Measurements from ENCODE around the gene CNIH2. TPM values are rescaled to one million over a fixed set of nuclear protein-coding genes. Genes with fewer than 3 reads are reported as not detected.
"Not testable (repeated sequence)": the region's sequence is repeated elsewhere in the genome, so short reads cannot be mapped to it uniquely, and the experiment has no call there.

The CNIH2 gene
- total RNA-seq, 3 donors from 2014 or later (not counting 1 experiment from before 2014, with no cell fraction given): 6.3 to 8.8 (median 7.1) TPM

GRCh38 chr11:66318600-66318970 lies 40.6 kb downstream of the CNIH2 start:
- ATAC-seq (no peak), DNase-seq (no peak)
- intact Hi-C loops (cut with micrococcal nuclease): no loop called here
- no peak for TF ChIP-seq CTCF (IDR thresholded peaks at IDR 0.05)
- Mint-ChIP-seq H3K27ac (peak overlapping the region in 1 of 2 donors; percentile 36), H3K4me1 (peaks cover 7 to 35% of the 10 kb centered on the region in 2 donors), H3K36me3 (no peaks in the 10 kb centered on the region), H3K9me3 (no peaks in the 10 kb centered on the region), H3K4me3 (peak overlapping the region; percentile 28), H3K27me3 (ENCODE audit: low read depth in 2 of 2) (peaks cover 24 to 28% of the 10 kb centered on the region in 2 donors)
- H3K36me3 ChIP-seq (ENCODE audit: control insufficient read depth, insufficient read depth, low read length): no peaks in the 10 kb centered on the region
- no peak overlapping the region for H3K4me3 ChIP-seq (ENCODE audit: low read length)
- 67% methylated on average over 3 of the region's 3 CpGs for WGBS (ENCODE audit: insufficient coverage)
- H3K27ac ChIP-seq (ENCODE audit: low read length): peak overlapping the region; percentile 65
- no peaks in the 10 kb centered on the region for H3K9me3 ChIP-seq (ENCODE audit: control insufficient read depth, insufficient read depth, low read length)
- H3K4me1 ChIP-seq (ENCODE audit: control insufficient read depth, insufficient read depth, low read length): peaks cover 26% of the 10 kb centered on the region
- H3K27me3 ChIP-seq (ENCODE audit: control insufficient read depth, insufficient read depth, low read length): no peaks in the 10 kb centered on the region

DNA sequence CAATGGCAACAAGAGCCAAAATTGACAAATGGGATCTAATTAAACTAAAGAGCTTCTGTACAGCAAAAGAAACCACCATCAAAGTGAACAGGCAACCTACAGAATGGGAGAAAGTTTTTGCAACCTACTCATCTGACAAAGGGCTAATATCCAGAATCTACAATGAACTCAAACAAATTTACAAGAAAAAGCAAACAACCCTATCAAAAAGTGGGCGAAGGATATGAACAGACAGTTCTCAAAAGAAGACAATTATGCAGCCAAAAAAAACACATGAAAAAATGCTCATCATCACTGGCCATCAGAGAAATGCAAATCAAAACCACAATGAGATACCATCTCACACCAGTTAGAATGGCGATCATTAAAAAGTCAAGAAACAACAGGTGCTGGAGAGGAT lies 42.3 kb downstream of the CNIH2 start:
- ATAC-seq; H3K9me3 ChIP-seq (ENCODE audit: control insufficient read depth, insufficient read depth, low read length); H3K36me3 ChIP-seq (ENCODE audit: control insufficient read depth, insufficient read depth, low read length); H3K27ac Mint-ChIP-seq; intact Hi-C loops (cut with micrococcal nuclease); DNase-seq; H3K27me3 ChIP-seq (ENCODE audit: control insufficient read depth, insufficient read depth, low read length); H3K9me3 Mint-ChIP-seq; H3K4me3 ChIP-seq (ENCODE audit: low read length); H3K27ac ChIP-seq (ENCODE audit: low read length); H3K36me3 Mint-ChIP-seq; H3K4me3 Mint-ChIP-seq: not testable (repeated sequence)
- H3K4me1 ChIP-seq (ENCODE audit: control insufficient read depth, insufficient read depth, low read length): peaks cover 22% of the 10 kb centered on the region
- WGBS (ENCODE audit: insufficient coverage): 100% methylated on average over 1 of the region's 2 CpGs
- H3K4me1 Mint-ChIP-seq: peaks cover 7 to 33% of the 10 kb centered on the region in 2 donors
- peaks cover 18 to 25% of the 10 kb centered on the region in 2 donors for H3K27me3 Mint-ChIP-seq (ENCODE audit: low read depth in 2 of 2)

DNA sequence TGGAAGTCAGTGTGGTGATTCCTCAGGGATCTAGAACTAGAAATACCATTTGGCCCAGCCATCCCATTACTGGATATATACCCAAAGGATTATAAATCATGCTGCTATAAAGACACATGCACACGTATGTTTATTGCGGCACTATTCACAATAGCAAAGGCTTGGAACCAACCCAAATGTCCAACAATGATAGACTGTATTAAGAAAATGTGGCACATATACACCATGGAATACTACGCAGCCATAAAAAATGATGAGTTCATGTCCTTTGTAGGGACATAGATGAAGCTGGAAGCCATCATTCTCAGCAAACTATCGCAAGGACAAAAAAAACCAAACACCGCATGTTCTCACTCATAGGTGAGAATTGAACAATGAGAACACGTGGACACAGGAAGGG lies 42.8 kb downstream of the CNIH2 start:
- peaks cover 22% of the 10 kb centered on the region for H3K4me1 ChIP-seq (ENCODE audit: control insufficient read depth, insufficient read depth, low read length)

DNA sequence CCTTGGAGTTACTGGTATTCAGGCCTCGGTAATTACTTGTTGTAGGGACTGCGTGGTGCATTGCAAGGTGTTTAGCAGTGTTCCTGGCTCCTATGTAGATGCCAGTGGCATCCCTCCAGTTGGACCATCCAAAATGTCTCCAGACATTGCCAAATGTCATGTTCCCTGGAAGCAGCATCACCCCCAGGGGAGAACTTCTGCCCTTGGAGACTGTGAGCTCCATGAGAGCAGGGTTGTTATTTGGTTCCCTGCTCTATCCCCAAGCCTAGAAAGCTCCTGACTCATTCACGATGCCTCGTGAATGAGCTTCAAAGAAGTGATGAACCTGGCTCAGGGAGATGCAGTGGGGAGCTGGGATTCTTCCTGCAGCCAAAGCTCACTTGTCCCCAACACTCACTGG lies 43.6 kb downstream of the CNIH2 start:
- Mint-ChIP-seq H3K4me3 (no peak overlapping the region), H3K4me1 (peaks cover 7 to 42% of the 10 kb centered on the region in 2 donors), H3K27me3 (ENCODE audit: low read depth in 2 of 2) (peaks cover 9 to 17% of the 10 kb centered on the region in 2 donors), H3K9me3 (no peaks in the 10 kb centered on the region), H3K36me3 (no peaks in the 10 kb centered on the region), H3K27ac (no peak overlapping the region)
- Histone ChIP-seq H3K4me1 (ENCODE audit: control insufficient read depth, insufficient read depth, low read length) (peaks cover 29% of the 10 kb centered on the region), H3K9me3 (ENCODE audit: control insufficient read depth, insufficient read depth, low read length) (no peaks in the 10 kb centered on the region), H3K27me3 (ENCODE audit: control insufficient read depth, insufficient read depth, low read length) (no peaks in the 10 kb centered on the region), H3K4me3 (ENCODE audit: low read length) (no peak overlapping the region), H3K27ac (ENCODE audit: low read length) (no peak overlapping the region), H3K36me3 (ENCODE audit: control insufficient read depth, insufficient read depth, low read length) (no peaks in the 10 kb centered on the region)
- ATAC-seq (no peak), DNase-seq (no peak)
- WGBS (ENCODE audit: insufficient coverage): 93% methylated on average over 4 of the region's 4 CpGs
- no peak for TF ChIP-seq CTCF (IDR thresholded peaks at IDR 0.05)
- intact Hi-C loops (cut with micrococcal nuclease): no loop called here

More for the DNA sequence above, 42.8 kb downstream of the CNIH2 start:
- DNase-seq; H3K4me3 ChIP-seq (ENCODE audit: low read length); H3K36me3 Mint-ChIP-seq; H3K36me3 ChIP-seq (ENCODE audit: control insufficient read depth, insufficient read depth, low read length); H3K9me3 Mint-ChIP-seq; intact Hi-C loops (cut with micrococcal nuclease); H3K4me3 Mint-ChIP-seq; H3K9me3 ChIP-seq (ENCODE audit: control insufficient read depth, insufficient read depth, low read length); H3K27me3 ChIP-seq (ENCODE audit: control insufficient read depth, insufficient read depth, low read length); H3K27ac Mint-ChIP-seq; ATAC-seq; H3K27ac ChIP-seq (ENCODE audit: low read length): not testable (repeated sequence)
- H3K4me1 Mint-ChIP-seq: peaks cover 7 to 35% of the 10 kb centered on the region in 2 donors
- WGBS (ENCODE audit: insufficient coverage): 93% methylated on average over 3 of the region's 6 CpGs
- H3K27me3 Mint-ChIP-seq (ENCODE audit: low read depth in 2 of 2): peaks cover 14 to 21% of the 10 kb centered on the region in 2 donors

Measured in natural killer cell (primary cell).